GM23338 (cell line): ENCODE results near the gene FAM118B. TPM values are rescaled to one million over a fixed set of nuclear protein-coding genes. Genes with fewer than 3 reads are reported as not detected.

Experiments used
- ATAC-seq: fragments of 200-7000 bp; cut with Tn5 transposase; 3 replicates; pipeline ENCODE4 v1.9.1; 2020
- DNase-seq: peaks from one replicate; pipeline ENCODE4 v3.0.0-alpha.2; 2015; ENCODE audit warnings: low spot score
- H2AFZ ChIP-seq: fragments of 200-600 bp; sonication (generic); 2 replicates; pipeline ENCODE4 v1.8.0; 2016; ENCODE audit warnings: antibody characterized with exemption, mild to moderate bottlenecking, moderate library complexity
- H3F3A ChIP-seq: fragments of 200-600 bp; sonication (generic); replicated peaks from 2 replicates; pipeline ENCODE4 v1.8.0; 2017; ENCODE audit warnings: antibody characterized with exemption, mixed run types, low read depth
- H3K27ac ChIP-seq: fragments of 200-600 bp; sonication (generic); 2 replicates; pipeline ENCODE4 v1.6.1; 2016; ENCODE audit warnings: low read depth
- H3K27me3 ChIP-seq: fragments of 200-600 bp; sonication (generic); 2 replicates; pipeline ENCODE4 v1.8.0; 2016; ENCODE audit warnings: mild to moderate bottlenecking, mixed run types, moderate library complexity; ENCODE audit not compliant: insufficient read depth
- H3K36me3 ChIP-seq: fragments of 200-600 bp; sonication (generic); 2 replicates; pipeline ENCODE4 v1.8.0; 2016; ENCODE audit warnings: mild to moderate bottlenecking; ENCODE audit not compliant: insufficient read depth
- H3K4me1 ChIP-seq: fragments of 200-600 bp; sonication (generic); 2 replicates; pipeline ENCODE4 v1.8.0; 2016; ENCODE audit warnings: mild to moderate bottlenecking, moderate library complexity; ENCODE audit not compliant: insufficient read depth
- H3K4me2 ChIP-seq: fragments of 200-600 bp; sonication (generic); 2 replicates; pipeline ENCODE4 v1.7.1; 2017; ENCODE audit warnings: mixed run types
- H3K4me3 ChIP-seq: fragments of 200-600 bp; sonication (generic); 2 replicates; pipeline ENCODE4 v1.6.1; 2016; ENCODE audit warnings: mixed run types
- H3K79me2 ChIP-seq: fragments of 200-600 bp; sonication (generic); replicated peaks from 2 replicates; pipeline ENCODE4 v1.8.0; 2017; ENCODE audit warnings: mild to moderate bottlenecking; ENCODE audit not compliant: insufficient read depth
- H3K9me2 ChIP-seq: fragments of 200-600 bp; sonication (generic); 2 replicates; pipeline ENCODE4 v1.8.0; 2017; ENCODE audit not compliant: insufficient read depth
- H4K20me1 ChIP-seq: fragments of 200-600 bp; sonication (generic); replicated peaks from 2 replicates; pipeline ENCODE4 v1.8.0; 2017; ENCODE audit warnings: mild to moderate bottlenecking; ENCODE audit not compliant: insufficient read depth
- H3K27ac Mint-ChIP-seq: 2 replicates; pipeline ENCODE4 v1.8.0; 2020; ENCODE audit warnings: inconsistent platforms, mild to moderate bottlenecking, moderate library complexity, mixed read lengths
- H3K27me3 Mint-ChIP-seq: 3 replicates; pipeline ENCODE4 v1.8.0; 2022; ENCODE audit warnings: low read depth, mild to moderate bottlenecking, moderate library complexity, mixed read lengths, inconsistent platforms; ENCODE audit not compliant: insufficient read depth, poor library complexity
- H3K36me3 Mint-ChIP-seq: 3 replicates; pipeline ENCODE4 v1.8.0; 2021; ENCODE audit warnings: low read depth, mild to moderate bottlenecking, inconsistent platforms, moderate library complexity, mixed read lengths
- H3K4me1 Mint-ChIP-seq: 3 replicates; pipeline ENCODE4 v1.8.0; 2020; ENCODE audit warnings: mild to moderate bottlenecking, inconsistent platforms, mixed read lengths
- H3K4me3 Mint-ChIP-seq: 3 replicates; pipeline ENCODE4 v1.8.0; 2021; ENCODE audit warnings: moderate library complexity, mild to moderate bottlenecking, inconsistent platforms, mixed read lengths
- H3K9me3 Mint-ChIP-seq: 3 replicates; pipeline ENCODE4 v1.8.0; 2020; ENCODE audit warnings: moderate library complexity, mild to moderate bottlenecking, inconsistent platforms, mixed read lengths
- CREB1 ChIP-seq: fragments of 250-450 bp; sonication (Bioruptor Pico); IDR thresholded peaks from 2 replicates; pipeline ENCODE4 v1.5.0; 2020; ENCODE audit warnings: low read depth, mild to moderate bottlenecking, moderate library complexity
- EZH2 ChIP-seq: fragments of 200-600 bp; sonication (generic); IDR thresholded peaks from one replicate; pipeline ENCODE4 v1.8.0; 2017; ENCODE audit warnings: antibody characterized with exemption, mild to moderate bottlenecking, low read depth; ENCODE audit not compliant: unreplicated experiment
- NANOG ChIP-seq: IDR thresholded peaks from 2 replicates; pipeline ENCODE4 v1.6.1; 2016; ENCODE audit warnings: antibody characterized with exemption, borderline replicate concordance
- POLR2AphosphoS5 ChIP-seq: IDR thresholded peaks from 2 replicates; pipeline ENCODE4 v1.6.1; 2016; ENCODE audit warnings: antibody characterized with exemption, low read depth
- polyA plus RNA-seq: library from polyadenylated mRNA; unstranded; fragments of >200 nt; fragmentation: Nextera tagmentation; extraction: Ambion mirVana; gene quantifications from 2 replicates; pipeline ENCODE4 v1.2.1, GENCODE V29; 2016
- total RNA-seq: library from RNA; depleted of rRNA; stranded (reverse); fragments of >200 nt; shearing (Covaris generic); gene quantifications from 2 replicates; pipeline ENCODE4 v1.2.3, GENCODE V29; 2014
- TF ChIP-seq, protein P1 (sequence below): IDR thresholded peaks from one replicate; pipeline ENCODE4 v1.6.1; 2018; ENCODE audit warnings: antibody characterized with exemption; ENCODE audit not compliant: unreplicated experiment
- TF ChIP-seq, protein P2 (sequence below): IDR thresholded peaks from 2 replicates; pipeline ENCODE4 v1.6.1; 2016; ENCODE audit warnings: antibody characterized with exemption
- TF ChIP-seq, protein P3 (sequence below), 2 experiments: fragments of 200-600 bp in 1 of 2; sonication (generic) in 1 of 2; conservative IDR thresholded peaks; 2 replicates each; pipeline versions ENCODE4 v1.5.1 to v1.6.1; 2016 to 2017; ENCODE audit warnings: antibody characterized with exemption in 2 of 2, low read depth in 2 of 2, mild to moderate bottlenecking in 2 of 2, moderate library complexity in 1 of 2

Gene FAM118B
- total and polyA plus RNA-seq, 2 experiments from 2014 or later, result 33.7 to 43.4 TPM

DNA sequence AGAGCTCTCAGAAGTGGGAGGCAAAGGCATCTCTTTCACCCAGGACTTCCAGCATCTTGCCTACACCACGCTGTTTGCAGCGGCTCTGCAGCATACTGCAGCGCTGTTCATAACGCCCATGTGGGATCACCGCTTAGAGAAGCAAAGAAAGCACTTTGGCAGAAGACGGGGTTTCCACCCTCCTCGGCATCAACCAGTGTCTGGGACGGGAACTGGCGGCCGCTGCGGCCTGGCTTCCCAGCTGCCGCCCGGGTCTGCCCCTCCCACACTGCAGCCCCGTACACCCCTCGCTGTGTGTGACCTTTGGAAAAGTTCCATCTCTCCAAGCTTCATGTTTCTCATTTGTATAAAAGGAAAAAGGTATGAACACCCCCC lies 70.8 kb downstream of the FAM118B start (continued):
- no peak; the same call in 1 of the 2 replicates for TF ChIP-seq POLR2AphosphoS5
- no peak for TF ChIP-seq NANOG
- TF ChIP-seq, protein P1, sequence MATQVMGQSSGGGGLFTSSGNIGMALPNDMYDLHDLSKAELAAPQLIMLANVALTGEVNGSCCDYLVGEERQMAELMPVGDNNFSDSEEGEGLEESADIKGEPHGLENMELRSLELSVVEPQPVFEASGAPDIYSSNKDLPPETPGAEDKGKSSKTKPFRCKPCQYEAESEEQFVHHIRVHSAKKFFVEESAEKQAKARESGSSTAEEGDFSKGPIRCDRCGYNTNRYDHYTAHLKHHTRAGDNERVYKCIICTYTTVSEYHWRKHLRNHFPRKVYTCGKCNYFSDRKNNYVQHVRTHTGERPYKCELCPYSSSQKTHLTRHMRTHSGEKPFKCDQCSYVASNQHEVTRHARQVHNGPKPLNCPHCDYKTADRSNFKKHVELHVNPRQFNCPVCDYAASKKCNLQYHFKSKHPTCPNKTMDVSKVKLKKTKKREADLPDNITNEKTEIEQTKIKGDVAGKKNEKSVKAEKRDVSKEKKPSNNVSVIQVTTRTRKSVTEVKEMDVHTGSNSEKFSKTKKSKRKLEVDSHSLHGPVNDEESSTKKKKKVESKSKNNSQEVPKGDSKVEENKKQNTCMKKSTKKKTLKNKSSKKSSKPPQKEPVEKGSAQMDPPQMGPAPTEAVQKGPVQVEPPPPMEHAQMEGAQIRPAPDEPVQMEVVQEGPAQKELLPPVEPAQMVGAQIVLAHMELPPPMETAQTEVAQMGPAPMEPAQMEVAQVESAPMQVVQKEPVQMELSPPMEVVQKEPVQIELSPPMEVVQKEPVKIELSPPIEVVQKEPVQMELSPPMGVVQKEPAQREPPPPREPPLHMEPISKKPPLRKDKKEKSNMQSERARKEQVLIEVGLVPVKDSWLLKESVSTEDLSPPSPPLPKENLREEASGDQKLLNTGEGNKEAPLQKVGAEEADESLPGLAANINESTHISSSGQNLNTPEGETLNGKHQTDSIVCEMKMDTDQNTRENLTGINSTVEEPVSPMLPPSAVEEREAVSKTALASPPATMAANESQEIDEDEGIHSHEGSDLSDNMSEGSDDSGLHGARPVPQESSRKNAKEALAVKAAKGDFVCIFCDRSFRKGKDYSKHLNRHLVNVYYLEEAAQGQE, result no peak
- no peak for TF ChIP-seq CREB1
- TF ChIP-seq EZH2, result no peak

DNA sequence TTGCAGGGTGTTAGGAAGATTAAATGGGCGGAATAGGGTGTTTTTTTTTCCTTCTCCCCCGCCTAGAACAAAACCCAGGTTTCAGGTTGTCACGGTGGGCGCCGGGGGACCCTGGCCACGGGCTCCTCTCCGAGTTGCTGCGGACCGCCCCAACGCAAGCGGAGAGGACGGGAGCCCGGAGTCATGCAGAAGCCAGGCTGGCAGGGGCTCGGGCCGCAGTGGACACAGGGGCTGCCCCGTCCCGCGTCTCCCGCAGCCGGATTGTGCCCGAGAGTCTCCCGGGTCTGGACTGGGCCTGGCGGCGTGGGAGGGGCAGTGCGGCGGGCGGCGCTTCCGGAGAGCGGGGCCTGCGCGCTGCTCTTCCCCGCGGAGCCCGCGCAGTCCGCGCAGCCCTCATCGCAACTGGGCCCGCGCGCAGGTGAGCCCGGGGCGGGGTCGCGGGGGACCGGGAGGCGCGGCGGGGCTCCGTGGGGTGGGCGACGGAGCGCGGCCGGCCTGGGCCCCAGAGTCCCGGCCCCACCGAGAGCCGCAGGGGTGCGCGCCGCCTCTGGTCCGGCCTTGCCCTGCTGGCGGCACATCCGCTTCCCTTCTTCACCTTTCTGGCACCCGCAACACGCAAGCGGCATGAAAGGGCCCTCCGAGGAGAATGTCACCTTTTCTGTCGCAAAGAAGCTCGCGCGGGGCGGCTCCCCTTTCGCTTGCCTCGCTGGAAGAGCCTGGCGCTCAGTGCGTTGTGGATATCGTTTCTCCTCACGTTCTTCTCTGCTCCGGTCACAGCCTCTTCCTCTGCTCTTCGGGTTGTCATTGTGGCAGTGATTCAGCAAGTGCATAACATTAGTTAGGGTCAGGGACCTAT lies 71.4 kb downstream of the FAM118B start, which contains the start of gene TIRAP:
Gene TIRAP (plus strand): TSS at position 358 of the 856 bp plus-strand sequence. CDS start 7,802 bp downstream, outside the sequence.
- no peaks in the 10 kb centered on the region for H3K36me3 ChIP-seq
- TF ChIP-seq, protein P2, sequence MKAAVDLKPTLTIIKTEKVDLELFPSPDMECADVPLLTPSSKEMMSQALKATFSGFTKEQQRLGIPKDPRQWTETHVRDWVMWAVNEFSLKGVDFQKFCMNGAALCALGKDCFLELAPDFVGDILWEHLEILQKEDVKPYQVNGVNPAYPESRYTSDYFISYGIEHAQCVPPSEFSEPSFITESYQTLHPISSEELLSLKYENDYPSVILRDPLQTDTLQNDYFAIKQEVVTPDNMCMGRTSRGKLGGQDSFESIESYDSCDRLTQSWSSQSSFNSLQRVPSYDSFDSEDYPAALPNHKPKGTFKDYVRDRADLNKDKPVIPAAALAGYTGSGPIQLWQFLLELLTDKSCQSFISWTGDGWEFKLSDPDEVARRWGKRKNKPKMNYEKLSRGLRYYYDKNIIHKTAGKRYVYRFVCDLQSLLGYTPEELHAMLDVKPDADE, result no peak
- TF ChIP-seq, protein P3, sequence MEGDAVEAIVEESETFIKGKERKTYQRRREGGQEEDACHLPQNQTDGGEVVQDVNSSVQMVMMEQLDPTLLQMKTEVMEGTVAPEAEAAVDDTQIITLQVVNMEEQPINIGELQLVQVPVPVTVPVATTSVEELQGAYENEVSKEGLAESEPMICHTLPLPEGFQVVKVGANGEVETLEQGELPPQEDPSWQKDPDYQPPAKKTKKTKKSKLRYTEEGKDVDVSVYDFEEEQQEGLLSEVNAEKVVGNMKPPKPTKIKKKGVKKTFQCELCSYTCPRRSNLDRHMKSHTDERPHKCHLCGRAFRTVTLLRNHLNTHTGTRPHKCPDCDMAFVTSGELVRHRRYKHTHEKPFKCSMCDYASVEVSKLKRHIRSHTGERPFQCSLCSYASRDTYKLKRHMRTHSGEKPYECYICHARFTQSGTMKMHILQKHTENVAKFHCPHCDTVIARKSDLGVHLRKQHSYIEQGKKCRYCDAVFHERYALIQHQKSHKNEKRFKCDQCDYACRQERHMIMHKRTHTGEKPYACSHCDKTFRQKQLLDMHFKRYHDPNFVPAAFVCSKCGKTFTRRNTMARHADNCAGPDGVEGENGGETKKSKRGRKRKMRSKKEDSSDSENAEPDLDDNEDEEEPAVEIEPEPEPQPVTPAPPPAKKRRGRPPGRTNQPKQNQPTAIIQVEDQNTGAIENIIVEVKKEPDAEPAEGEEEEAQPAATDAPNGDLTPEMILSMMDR (conservative IDR thresholded peaks at IDR 0.05; ENCODE audit: low read depth in 2 of 2), result 0 out of 4 replicates have a peak, but pooled peaks of 1 of the 2 experiments have one; percentile 14
- TF ChIP-seq POLR2AphosphoS5, result peak; percentile 43
- ATAC-seq (peak; percentile 74), DNase-seq (peak; percentile 73)
- Mint-ChIP-seq H3K27me3 (peaks cover 30% of the 10 kb centered on the region), H3K4me3 (peak within 1 kb of the TSS; percentile 96), H3K4me1 (peaks cover 15% of the 10 kb centered on the region), H3K27ac (peak within 1 kb of the TSS; percentile 60), H3K36me3 (peaks cover 7% of the 10 kb centered on the region), H3K9me3 (no peaks in the 10 kb centered on the region; the same call in 2 of the 3 replicates)
- H3K4me1 ChIP-seq, result 0 out of 2 replicates have a peak, but pooled peaks cover 7% of the 10 kb centered on the region
- H3K4me2 ChIP-seq, result peak within 1 kb of the TSS; percentile 86
- no peak within 1 kb of the TSS for H3K27ac ChIP-seq
- peak within 1 kb of the TSS; percentile 74 for H3K4me3 ChIP-seq
- H3K27me3 ChIP-seq, result peaks cover 19% of the 10 kb centered on the region
- H3K9me2 ChIP-seq, result no peaks in the 10 kb centered on the region
- H2AFZ ChIP-seq, result peak within 1 kb of the TSS; percentile 94
- H4K20me1 ChIP-seq, result no peaks in the 10 kb centered on the region
- H3K79me2 ChIP-seq, result no peaks in the 10 kb centered on the region
- peaks cover 10% of the 10 kb centered on the region for H3F3A ChIP-seq
